Naive thymus-derived CD4-positive, alpha-beta T cell (primary cell): Measurements from ENCODE around the gene NMNAT2. TPM values are rescaled to one million over a fixed set of nuclear protein-coding genes. Genes with fewer than 3 reads are reported as not detected.

ENCODE experiments used
- ATAC-seq: fragments of 150-1000 bp; cut with Tn5 transposase; 2 replicates; pipeline ENCODE4 v1.10.0; 2021; ENCODE audit warnings: mild to moderate bottlenecking, moderate library complexity
- CTCF ChIA-PET: fragments of 350-600 bp; sonication (Branson Sonifier 250); formaldehyde crosslinking; loops from one replicate; lab custom pipeline; 2021; ENCODE audit warnings: antibody characterized with exemption; lab: Charles Lee
- POLR2A ChIA-PET: fragments of 350-600 bp; sonication (Branson Sonifier 250); formaldehyde crosslinking; loops from one replicate; lab custom pipeline; 2021; ENCODE audit warnings: antibody characterized with exemption, inconsistent platforms; lab: Charles Lee
- DNase-seq, 9 donors: peaks; one replicate each; pipeline versions ENCODE4 v3.0.0 to v3.0.0-alpha.2; 2020 to 2022; ENCODE audit warnings: mixed read lengths in 1 of 9
- H3K27ac ChIP-seq: one replicate; pipeline ENCODE4 v1.7.0; 2013; ENCODE audit warnings: mild to moderate bottlenecking, low read depth, low read length, moderate library complexity
- H3K27me3 ChIP-seq, 2 donors: one replicate each; pipeline ENCODE4 v1.7.0; 2013; ENCODE audit warnings: low read length in 2 of 2, mild to moderate bottlenecking in 2 of 2, moderate library complexity in 2 of 2; ENCODE audit not compliant: control insufficient read depth in 2 of 2, insufficient read depth in 2 of 2
- H3K36me3 ChIP-seq, 3 experiments: 1 replicate in 2 of 3; 2 replicates in 1 of 3; pipeline ENCODE4 v1.7.0; 2013; ENCODE audit warnings: low read length in 3 of 3, mild to moderate bottlenecking in 3 of 3, moderate library complexity in 1 of 3; ENCODE audit not compliant: insufficient read depth in 3 of 3, control insufficient read depth in 2 of 3
- H3K4me1 ChIP-seq, 2 donors: one replicate each; pipeline ENCODE4 v1.7.0; 2013; ENCODE audit warnings: low read length in 2 of 2, mild to moderate bottlenecking in 2 of 2, moderate library complexity in 1 of 2; ENCODE audit not compliant: control insufficient read depth in 2 of 2, insufficient read depth in 2 of 2
- H3K4me3 ChIP-seq: 2 replicates; pipeline ENCODE4 v1.7.0; 2013; ENCODE audit warnings: mild to moderate bottlenecking, low read length
- H3K9me3 ChIP-seq, 3 experiments: 1 replicate in 2 of 3; 2 replicates in 1 of 3; pipeline ENCODE4 v1.7.0; 2013; ENCODE audit warnings: low read length in 3 of 3; ENCODE audit not compliant: control insufficient read depth in 2 of 3
- H3K27ac Mint-ChIP-seq, 9 donors: one replicate each; pipeline ENCODE4 v1.8.0; 2020 to 2022; ENCODE audit warnings: mixed read lengths in 9 of 9, mild to moderate bottlenecking in 8 of 9, moderate library complexity in 5 of 9, inconsistent platforms in 2 of 9
- H3K27me3 Mint-ChIP-seq, 5 donors: one replicate each; pipeline ENCODE4 v1.8.0; 2021 to 2022; ENCODE audit warnings: mixed read lengths in 5 of 5, mild to moderate bottlenecking in 1 of 5
- H3K36me3 Mint-ChIP-seq, 5 donors: one replicate each; pipeline ENCODE4 v1.8.0; 2020 to 2022; ENCODE audit warnings: mixed read lengths in 5 of 5, mild to moderate bottlenecking in 3 of 5, inconsistent platforms in 1 of 5
- H3K4me1 Mint-ChIP-seq, 7 donors: one replicate each; pipeline ENCODE4 v1.8.0; 2020 to 2022; ENCODE audit warnings: mixed read lengths in 7 of 7, mild to moderate bottlenecking in 3 of 7, inconsistent platforms in 1 of 7
- H3K4me3 Mint-ChIP-seq, 10 donors: one replicate each; pipeline ENCODE4 v1.8.0; 2020 to 2022; ENCODE audit warnings: mild to moderate bottlenecking in 10 of 10, mixed read lengths in 10 of 10, moderate library complexity in 6 of 10, inconsistent platforms in 2 of 10
- H3K9me3 Mint-ChIP-seq, 11 donors: one replicate each; pipeline ENCODE4 v1.8.0; 2020 to 2022; ENCODE audit warnings: mixed read lengths in 11 of 11, mild to moderate bottlenecking in 4 of 11, inconsistent platforms in 1 of 11, moderate library complexity in 1 of 11
- intact Hi-C, 2 donors: fragments of 100-400 bp; cut with micrococcal nuclease; formaldehyde crosslinking; loops; one replicate each; pipeline ENCODE4 v1.15.1; 2023
- polyA plus RNA-seq, 2 donors: library from polyadenylated mRNA; unstranded; fragments of 300-500 nt; fragmentation: Illumina TruSeq; gene quantifications; one replicate each; pipeline ENCODE4 v1.2.3, GENCODE V29; 2021
- total RNA-seq, 6 experiments: library from RNA in 5 of 6; stranded (reverse) in 5 of 6; gene quantifications; 1 replicate in 5 of 6; 2 replicates in 1 of 6; pipeline ENCODE4 v1.2.3 and lab custom pipeline; 2021 to 2026

Gene NMNAT2
- total and polyA plus RNA-seq, 7 experiments from 2014 or later, result 0.07 to 0.24 TPM; not detected in 5

DNA sequence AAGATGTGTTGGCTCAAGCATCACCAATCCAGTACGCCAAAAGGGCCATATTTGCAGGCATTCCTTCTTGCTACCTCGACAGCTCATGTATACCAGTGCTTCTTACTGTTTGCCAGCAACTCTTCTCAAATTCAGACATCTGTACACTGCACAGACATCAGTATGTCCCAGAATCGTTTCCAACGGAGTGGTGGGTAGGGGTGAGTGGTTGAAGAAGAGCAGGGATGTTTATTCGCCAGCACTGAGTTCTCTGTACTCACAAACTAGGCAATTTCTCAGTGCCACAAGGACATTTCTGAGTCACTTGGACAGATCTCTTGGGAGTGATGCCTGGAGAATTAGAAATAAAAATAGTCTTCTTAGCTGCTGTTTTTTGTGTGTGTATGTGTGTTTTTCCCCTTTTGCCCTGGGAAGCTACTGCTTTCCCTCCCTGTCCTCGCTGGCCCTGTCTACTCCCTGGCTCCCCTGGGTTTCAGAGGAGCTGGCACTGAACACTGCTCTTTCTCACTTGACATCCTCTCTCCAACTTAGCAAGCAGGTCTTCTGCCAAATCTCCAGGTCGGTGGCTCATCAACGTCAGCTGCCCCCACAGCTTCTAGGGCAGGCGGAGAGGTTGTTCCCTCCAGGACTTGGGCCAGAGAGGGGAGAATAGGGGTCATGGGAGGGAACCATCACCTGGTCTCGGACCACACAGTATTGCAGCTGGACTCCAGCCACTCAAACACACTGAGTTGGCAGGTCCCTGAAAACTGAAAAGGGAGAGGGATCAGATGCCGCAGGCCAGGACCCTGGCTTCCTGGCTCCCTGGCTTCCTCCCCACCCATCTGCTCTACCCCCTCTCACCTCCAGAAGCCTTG lies 90.5 kb downstream of the NMNAT2 start:
- ChIA-PET CTCF (no interaction called here), POLR2A (no interaction called here)
- no peaks in the 10 kb centered on the region for H3K4me1 ChIP-seq
- no peak overlapping the region for H3K27ac ChIP-seq
- no peak for DNase-seq
- Mint-ChIP-seq H3K27ac (no peak overlapping the region), H3K4me3 (no peak overlapping the region), H3K9me3 (no peaks in the 10 kb centered on the region), H3K4me1 (peaks cover 0 to 1% (median 0%) of the 10 kb centered on the region in 7 donors), H3K27me3 (peaks cover 28 to 40% (median 32%) of the 10 kb centered on the region in 5 donors), H3K36me3 (no peaks in the 10 kb centered on the region)
- ATAC-seq, result no peak
- H3K4me3 ChIP-seq, result no peak overlapping the region
- no peaks in the 10 kb centered on the region for H3K36me3 ChIP-seq
- intact Hi-C loops, result no loop called here
- H3K27me3 ChIP-seq, result no peaks in the 10 kb centered on the region
- H3K9me3 ChIP-seq, result no peaks in the 10 kb centered on the region

GRCh38 chr1:183323849-183324683 lies 94.1 kb downstream of the NMNAT2 start:
- Histone ChIP-seq H3K4me3 (no peak overlapping the region), H3K9me3 (no peaks in the 10 kb centered on the region), H3K36me3 (no peaks in the 10 kb centered on the region), H3K27ac (no peak overlapping the region), H3K27me3 (no peaks in the 10 kb centered on the region), H3K4me1 (no peaks in the 10 kb centered on the region)
- DNase-seq (no peak), ATAC-seq (no peak)
- H3K9me3 Mint-ChIP-seq, result peaks cover 0 to 1% (median 0%) of the 10 kb centered on the region in 11 donors
- H3K4me3 Mint-ChIP-seq, result no peak overlapping the region
- no peak overlapping the region for H3K27ac Mint-ChIP-seq
- intact Hi-C loops, result no loop called here
- ChIA-PET POLR2A (no interaction called here), CTCF (no interaction called here)
- H3K4me1 Mint-ChIP-seq, result peaks cover 0 to 4% (median 0%) of the 10 kb centered on the region in 7 donors
- peaks cover 21 to 31% (median 24%) of the 10 kb centered on the region in 5 donors for H3K27me3 Mint-ChIP-seq
- H3K36me3 Mint-ChIP-seq, result no peaks in the 10 kb centered on the region

DNA sequence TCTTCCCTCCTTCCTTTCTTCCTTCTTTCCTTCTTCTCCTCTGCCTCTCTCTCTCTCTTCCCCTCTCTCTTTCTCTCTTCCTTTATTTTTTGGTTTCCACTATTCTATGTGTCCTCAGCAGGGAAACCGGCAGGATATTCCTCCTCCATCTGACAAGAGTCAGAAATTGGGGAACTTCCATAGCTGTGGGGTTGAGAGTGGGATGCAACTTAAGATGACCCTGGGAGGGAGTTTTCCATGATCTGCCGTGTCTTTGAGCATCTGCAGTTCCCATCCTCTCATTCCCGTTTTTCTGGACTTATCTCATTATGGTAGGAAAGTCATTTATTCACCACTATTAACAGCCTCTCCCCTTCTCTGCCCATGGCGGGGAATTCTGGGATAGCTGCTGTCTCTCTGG lies 98.6 kb downstream of the NMNAT2 start:
- no peaks in the 10 kb centered on the region for H3K36me3 ChIP-seq
- ChIA-PET CTCF (no interaction called here), POLR2A (no interaction called here)
- no peak for DNase-seq
- Mint-ChIP-seq H3K4me1 (peaks cover 0 to 3% (median 0%) of the 10 kb centered on the region in 7 donors), H3K36me3 (no peaks in the 10 kb centered on the region), H3K27me3 (peaks cover 8 to 26% (median 18%) of the 10 kb centered on the region in 5 donors), H3K27ac (no peak overlapping the region), H3K9me3 (peaks cover 0 to 3% (median 0%) of the 10 kb centered on the region in 11 donors), H3K4me3 (no peak overlapping the region)
- no peak overlapping the region for H3K4me3 ChIP-seq
- no peaks in the 10 kb centered on the region for H3K27me3 ChIP-seq
- H3K4me1 ChIP-seq, result no peaks in the 10 kb centered on the region
- H3K27ac ChIP-seq, result no peak overlapping the region
- no peak for ATAC-seq
- H3K9me3 ChIP-seq, result no peaks in the 10 kb centered on the region
- intact Hi-C loops, result no loop called here

- Histone ChIP-seq H3K4me3 (no peak overlapping the region), H3K9me3 (no peaks in the 10 kb centered on the region), H3K4me1 (no peaks in the 10 kb centered on the region), H3K36me3 (no peaks in the 10 kb centered on the region), H3K27ac (no peak overlapping the region), H3K27me3 (no peaks in the 10 kb centered on the region)
- ATAC-seq, result no peak
- no peak for DNase-seq
- no peak overlapping the region for H3K4me3 Mint-ChIP-seq
- CTCF ChIA-PET, result no interaction called here
- no peaks in the 10 kb centered on the region for H3K36me3 Mint-ChIP-seq
- POLR2A ChIA-PET, result no interaction called here
- peaks cover 0 to 3% (median 0%) of the 10 kb centered on the region in 7 donors for H3K4me1 Mint-ChIP-seq
- H3K27ac Mint-ChIP-seq, result no peak overlapping the region
- intact Hi-C loops, result no loop called here
- H3K27me3 Mint-ChIP-seq, result peaks cover 8 to 28% (median 18%) of the 10 kb centered on the region in 5 donors
- peaks cover 0 to 3% (median 0%) of the 10 kb centered on the region in 11 donors for H3K9me3 Mint-ChIP-seq
Measured at GRCh38 chr1:183319051-183319450, 99.1 kb downstream of the NMNAT2 start.

DNA sequence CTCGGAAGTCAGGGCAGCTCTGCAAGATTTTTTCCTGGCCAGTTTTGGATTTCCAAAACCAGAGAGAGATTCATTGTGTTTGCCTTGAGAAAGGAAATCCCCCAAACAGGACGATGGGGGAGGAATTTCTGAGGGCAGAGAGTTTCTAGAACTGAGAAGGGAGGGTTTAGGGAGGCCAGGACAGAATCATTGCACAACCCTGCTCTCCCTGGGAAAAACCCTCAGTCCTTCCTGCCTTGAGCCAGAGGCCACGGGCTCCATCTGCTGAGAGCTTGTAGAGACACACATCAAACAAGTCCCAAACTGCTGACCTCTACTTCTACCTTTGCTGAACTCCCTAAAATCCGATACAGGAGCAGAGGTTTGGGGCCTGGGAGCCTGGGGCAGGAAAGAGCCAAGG lies 99.7 kb downstream of the NMNAT2 start:
- ATAC-seq (no peak), DNase-seq (no peak)
- intact Hi-C loops, result no loop called here
- Mint-ChIP-seq H3K9me3 (peaks cover 0 to 3% (median 0%) of the 10 kb centered on the region in 11 donors), H3K4me3 (no peak overlapping the region), H3K4me1 (peaks cover 0 to 3% (median 0%) of the 10 kb centered on the region in 7 donors), H3K27ac (no peak overlapping the region), H3K27me3 (peaks cover 8 to 29% (median 18%) of the 10 kb centered on the region in 5 donors), H3K36me3 (no peaks in the 10 kb centered on the region)
- no peaks in the 10 kb centered on the region for H3K27me3 ChIP-seq
- no peak overlapping the region for H3K4me3 ChIP-seq
- no peak overlapping the region for H3K27ac ChIP-seq
- CTCF ChIA-PET, result no interaction called here
- POLR2A ChIA-PET, result no interaction called here
- H3K9me3 ChIP-seq, result no peaks in the 10 kb centered on the region
- H3K4me1 ChIP-seq, result no peaks in the 10 kb centered on the region
- no peaks in the 10 kb centered on the region for H3K36me3 ChIP-seq

- peaks cover 8 to 20% (median 18%) of the 10 kb centered on the region in 5 donors for H3K27me3 Mint-ChIP-seq
- DNase-seq (no peak), ATAC-seq (no peak)
- peaks cover 0 to 2% (median 0%) of the 10 kb centered on the region in 11 donors for H3K9me3 Mint-ChIP-seq
- no peaks in the 10 kb centered on the region for H3K4me1 ChIP-seq
- H3K36me3 Mint-ChIP-seq, result no peaks in the 10 kb centered on the region
- ChIA-PET POLR2A (no interaction called here), CTCF (interaction anchor here (0.6 kb wide), 1 partner anchor 316 kb away, joined by 3 read pairs; no protein-coding TSS in a partner anchor)
- H3K27me3 ChIP-seq, result no peaks in the 10 kb centered on the region
- no peak overlapping the region for H3K4me3 ChIP-seq
- H3K4me1 Mint-ChIP-seq, result peaks cover 0 to 3% (median 0%) of the 10 kb centered on the region in 7 donors
- no peak overlapping the region for H3K4me3 Mint-ChIP-seq
- no peak overlapping the region for H3K27ac Mint-ChIP-seq
- H3K27ac ChIP-seq, result no peak overlapping the region
- H3K9me3 ChIP-seq, result no peaks in the 10 kb centered on the region
- H3K36me3 ChIP-seq, result no peaks in the 10 kb centered on the region
- intact Hi-C loops, result no loop called here
Measured at GRCh38 chr1:183315991-183316758, 102.0 kb downstream of the NMNAT2 start.
